Neural cell (in vitro differentiated cells): ENCODE measurements around the gene NOC4L.

Source experiments
- CTCF ChIP-seq: fragments of 450-650 bp; IDR thresholded peaks from 2 replicates; pipeline ENCODE4 v1.5.1; 2014; ENCODE audit warnings: antibody characterized with exemption, mild to moderate bottlenecking, moderate library complexity; ENCODE audit not compliant: poor library complexity, severe bottlenecking
- EZH2 ChIP-seq: fragments of 200-600, 300-800 bp; shearing (Covaris generic), sonication (generic); IDR thresholded peaks from 2 replicates; pipeline ENCODE4 v1.6.1; 2014; ENCODE audit warnings: antibody characterized with exemption, low read length, borderline replicate concordance, mild to moderate bottlenecking; ENCODE audit not compliant: insufficient read depth, poor library complexity, severe bottlenecking
- POLR2AphosphoS5 ChIP-seq: IDR thresholded peaks from 2 replicates; pipeline ENCODE4 v1.6.1; 2012
- RAD21 ChIP-seq: fragments of 450-650 bp; conservative IDR thresholded peaks from 2 replicates; pipeline ENCODE4 v1.6.1; 2014; ENCODE audit warnings: antibody characterized with exemption, mild to moderate bottlenecking, moderate library complexity
- SMC3 ChIP-seq: fragments of 450-650 bp; conservative IDR thresholded peaks from 2 replicates; pipeline ENCODE4 v1.6.1; 2014; ENCODE audit warnings: antibody characterized with exemption, mild to moderate bottlenecking, moderate library complexity; ENCODE audit not compliant: poor library complexity
- TAF1 ChIP-seq: IDR thresholded peaks from 2 replicates; pipeline ENCODE4 v1.6.1; 2012; ENCODE audit warnings: low read depth

- TF ChIP-seq POLR2AphosphoS5, result no peak
- no peak for TF ChIP-seq CTCF
- no peak for TF ChIP-seq RAD21
- no peak for TF ChIP-seq EZH2
- no peak for TF ChIP-seq TAF1
- TF ChIP-seq SMC3, result no peak
Measured at GRCh38 chr12:132171968-132172521, 27.8 kb downstream of the NOC4L start.
